ENCODE measurements around the gene C11orf97.
"Not testable (repeated sequence)": the region's sequence is repeated elsewhere in the genome, so short reads cannot be mapped to it uniquely, and the experiment has no call there.

The C11orf97 gene

DNA sequence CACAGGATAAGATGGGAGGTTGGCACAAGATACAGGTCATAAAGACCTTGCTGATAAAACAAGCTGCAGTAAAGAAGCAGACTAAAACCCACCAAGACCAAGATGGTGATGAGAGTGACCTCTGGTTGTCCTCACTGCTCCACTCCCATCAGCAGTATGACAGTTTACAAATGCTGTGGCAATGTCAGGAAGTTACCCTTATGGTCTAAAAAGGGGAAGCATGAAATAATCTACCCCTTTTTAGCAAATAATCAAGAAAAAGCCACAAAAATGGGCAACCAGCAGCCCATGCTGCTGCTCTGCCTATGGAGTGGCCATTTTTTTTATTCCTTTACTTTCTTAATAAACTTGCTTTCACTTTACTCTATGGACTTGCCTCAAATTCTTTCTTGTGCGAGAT is 46.2 kb downstream of the C11orf97 start:
- no peak for DNase-seq

DNA sequence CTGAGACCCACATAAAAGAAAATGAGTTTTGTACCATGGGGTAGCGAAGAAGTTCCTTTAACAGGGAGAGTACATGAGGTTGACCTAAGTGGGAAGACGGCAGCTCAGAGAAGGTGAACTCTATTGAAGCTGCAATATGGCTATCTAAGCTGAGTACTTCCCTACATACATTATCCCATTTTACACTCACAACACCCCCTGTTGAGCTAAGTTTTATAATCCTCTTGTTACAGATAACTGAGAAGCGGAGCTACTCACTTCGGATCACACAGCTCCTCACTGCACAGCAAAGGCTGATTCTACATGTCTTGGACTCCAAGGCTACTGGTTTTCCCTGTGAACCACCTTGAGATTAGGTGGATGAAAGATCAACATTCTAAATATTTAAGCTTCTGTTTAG is 46.7 kb downstream of the C11orf97 start:
- DNase-seq = no peak

DNA sequence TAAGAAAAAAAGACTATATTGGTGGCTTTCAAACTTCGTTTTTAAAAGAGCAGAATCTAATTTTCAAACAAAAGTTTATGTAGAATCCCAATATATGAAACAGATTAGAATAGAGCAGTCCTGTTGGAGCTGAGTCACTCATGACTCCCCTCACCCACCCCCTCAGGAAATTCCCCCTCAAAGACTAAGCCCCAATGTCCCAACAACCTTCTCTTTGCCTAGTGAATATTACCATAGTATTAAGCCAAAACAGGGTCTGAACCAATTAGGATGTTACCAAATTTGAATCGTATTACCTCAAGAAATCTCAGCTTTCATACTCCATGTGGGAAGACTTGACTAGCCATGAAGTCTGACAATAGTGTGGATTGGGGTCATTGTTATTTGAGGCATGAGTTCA is 47.1 kb downstream of the C11orf97 start:
- DNase-seq = no peak

DNA sequence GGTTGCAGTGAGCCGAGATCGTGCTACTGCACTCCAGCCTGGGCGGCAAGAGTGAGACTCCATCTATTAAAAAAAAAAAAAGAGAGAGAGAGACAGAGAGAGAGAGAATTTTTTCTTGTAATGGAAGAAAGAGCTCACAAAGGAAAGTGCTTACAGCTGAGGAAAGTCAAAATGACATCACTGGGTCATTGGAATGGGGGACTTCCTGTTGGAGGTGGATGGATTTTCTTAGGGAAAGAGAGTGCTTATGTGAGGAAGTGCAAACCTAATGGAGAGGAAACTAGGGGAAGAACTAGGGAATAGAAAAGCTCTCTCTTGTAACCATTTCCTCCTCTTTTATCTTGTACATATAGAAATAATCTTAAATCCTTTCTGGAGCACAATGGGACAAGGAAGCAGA is 48.6 kb downstream of the C11orf97 start:
- DNase-seq = no peak

- no peak for DNase-seq
These were observed 51.1 kb downstream of the C11orf97 start for GRCh38 chr11:94563176-94563847.

DNA sequence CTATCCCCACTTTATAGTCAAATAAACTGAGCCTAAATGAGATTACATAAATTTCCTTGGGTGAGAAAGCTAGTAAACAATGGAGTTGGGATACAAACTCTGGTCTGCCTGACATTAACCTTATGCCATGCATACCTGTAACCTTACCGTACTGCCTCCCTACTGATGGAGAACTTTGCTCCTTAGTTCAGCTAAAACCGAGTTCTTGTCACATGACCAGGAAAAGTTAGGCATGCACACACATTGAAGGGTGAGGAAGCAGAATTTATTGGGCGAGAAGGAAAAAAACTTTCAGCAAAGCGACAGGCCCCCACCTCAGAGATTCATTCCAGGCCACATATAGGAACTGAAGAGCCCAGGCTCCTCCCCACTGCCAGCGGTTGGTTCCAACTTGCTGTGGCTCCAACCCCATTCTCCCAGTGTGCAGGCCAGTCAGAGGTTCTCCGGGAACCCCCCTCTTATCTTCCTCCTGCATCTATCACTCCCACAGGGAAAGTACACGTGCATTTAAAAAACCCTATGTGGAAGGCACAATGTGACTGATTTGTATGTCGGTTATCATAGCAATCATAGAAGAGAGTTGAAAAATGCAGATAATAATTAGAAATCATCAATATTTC is 51.7 kb downstream of the C11orf97 start:
- no peak for DNase-seq

DNA sequence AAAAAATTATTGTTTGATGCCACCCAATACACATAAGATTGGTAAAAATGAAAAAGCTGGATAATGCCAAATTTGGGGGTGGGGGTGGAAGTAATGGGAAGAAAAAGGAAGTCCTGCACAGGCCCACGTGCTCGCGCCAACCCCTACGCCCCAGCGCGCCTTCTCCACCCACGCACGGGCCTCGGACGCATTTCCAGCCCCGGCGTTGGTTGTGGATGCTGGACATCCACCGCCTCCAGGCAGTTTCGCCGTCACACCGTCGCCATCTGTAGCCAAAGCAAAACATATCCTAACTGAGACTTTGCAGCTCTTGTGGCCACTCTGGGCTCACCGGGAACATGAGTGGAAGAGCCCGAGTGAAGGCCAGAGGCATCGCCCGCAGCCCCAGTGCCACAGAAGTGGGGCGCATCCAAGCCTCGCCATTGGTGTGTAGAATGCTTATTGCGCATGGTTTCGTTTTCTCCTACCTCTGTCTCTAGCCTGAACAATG is 55.0 kb downstream of the C11orf97 start, which contains the start of gene PIWIL4:
Gene PIWIL4 (plus strand): TSS at position 188 of the 490 bp plus-strand sequence. CDS start 151 bp downstream, at position 339.
- no peak for DNase-seq

- DNase-seq = no peak
These were observed 55.9 kb downstream of the C11orf97 start for GRCh38 chr11:94568200-94568599.

- DNase-seq = no peak
These were observed 56.5 kb downstream of the C11orf97 start for GRCh38 chr11:94568717-94569116.

- DNase-seq = not testable (repeated sequence)
These were observed 60.7 kb downstream of the C11orf97 start for GRCh38 chr11:94572975-94573374.

DNA sequence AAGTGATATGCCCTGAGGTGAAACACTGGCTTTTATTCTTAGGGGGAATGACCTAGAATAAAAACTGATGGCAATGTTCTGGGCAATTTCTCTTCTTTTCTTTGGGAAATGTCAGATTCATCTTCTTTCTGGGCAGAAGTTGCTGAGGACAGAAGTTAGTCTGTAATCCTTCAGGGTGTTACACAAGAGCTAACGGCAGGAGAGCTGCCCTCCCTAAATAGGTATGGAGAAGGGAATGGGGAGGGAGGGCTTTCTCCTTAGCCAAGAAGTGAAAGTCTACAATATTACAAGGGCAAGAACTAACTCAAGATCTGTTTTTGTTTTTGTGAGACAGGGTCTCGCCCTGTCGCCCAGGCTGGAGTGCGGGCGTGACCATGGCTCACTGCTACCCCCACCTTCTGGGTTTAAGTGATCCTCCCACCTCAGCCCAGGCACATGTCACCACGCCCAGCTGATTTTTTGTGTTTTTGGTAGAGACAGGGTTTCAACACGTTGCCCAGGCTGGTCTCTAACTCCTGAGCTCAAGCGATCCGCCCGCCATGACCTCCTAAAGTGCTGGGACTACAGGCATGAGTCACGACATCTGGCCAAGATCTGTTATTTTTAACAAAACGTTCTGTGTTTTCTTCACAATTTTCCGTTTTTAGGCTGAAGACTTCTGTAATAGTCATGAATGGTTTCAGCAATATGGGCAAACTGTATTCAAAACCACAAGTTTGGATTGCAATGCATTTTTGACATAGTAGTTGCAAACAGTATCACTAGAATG is 62.1 kb downstream of the C11orf97 start:
- no peak for DNase-seq

GRCh38 chr11:94576306-94576705 is 64.0 kb downstream of the C11orf97 start:
- DNase-seq = no peak

DNA sequence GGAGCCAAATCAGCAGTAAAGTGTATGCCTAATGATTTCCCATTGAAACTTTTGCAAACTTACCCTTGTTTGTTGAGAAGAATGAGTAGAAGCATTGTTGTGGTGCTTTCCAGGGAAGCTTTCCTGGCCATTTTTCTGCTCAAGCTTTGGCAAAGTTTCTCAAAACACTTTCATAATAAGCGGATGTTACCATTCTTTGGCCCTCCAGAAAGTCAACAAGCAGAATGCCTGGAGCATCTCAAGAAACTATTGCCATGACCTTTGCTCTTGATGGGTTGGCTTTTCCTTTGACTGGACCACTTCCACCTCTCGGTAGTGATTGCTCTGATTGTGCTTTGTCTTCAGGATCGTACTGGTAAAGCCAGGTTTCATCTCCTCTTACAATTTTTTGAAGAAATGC is 65.6 kb downstream of the C11orf97 start:
- no peak for DNase-seq
